ENCODE measurements around the gene CFAP54. TPM values are rescaled to one million over a fixed set of nuclear protein-coding genes. Genes with fewer than 3 reads are reported as not detected.

CFAP54 gene
- total and polyA plus RNA-seq, 2 of the 4 experiments (the other 2 are of a cell fraction) = 0.18 to 0.41 TPM

GRCh38 chr12:96677363-96677762, 188.0 kb downstream of the CFAP54 start:
- CTCF ChIA-PET = no interaction called here
- no peak for ATAC-seq (ENCODE audit: low read depth)

More at GRCh38 chr12:96677363-96677762, 188.0 kb downstream of the CFAP54 start:
- in situ Hi-C loops (cut with MboI; ENCODE audit: low sequenced_read_pairs) = no loop called here
- no TSS peak for BruUV-seq (replicated peaks)
- H4K91ac ChIP-seq (ENCODE audit: insufficient read depth, low read depth, low read length) = no peak overlapping the region
- POLR2A ChIA-PET (ENCODE audit: unreplicated experiment) = no interaction called here
- H3K27ac ChIP-seq (ENCODE audit: insufficient read depth, low read length) = no peak overlapping the region
- no peak overlapping the region for H3K9ac ChIP-seq (ENCODE audit: low read depth, low read length)
- H4K20me1 ChIP-seq (ENCODE audit: insufficient read depth, low read length) = no peaks in the 10 kb centered on the region
- H2BK20ac ChIP-seq (ENCODE audit: low read depth, low read length) = no peak overlapping the region
- no peak overlapping the region for H3K18ac ChIP-seq (ENCODE audit: low read depth, low read length)
- H3K4me3 ChIP-seq (ENCODE audit: insufficient read depth, low read depth, low read length) = no peak overlapping the region
- H3K4ac ChIP-seq (ENCODE audit: low read depth, low read length) = no peak overlapping the region
- no peak overlapping the region for H2AK9ac ChIP-seq (replicated peaks; ENCODE audit: low read depth, low read length, poor library complexity)
- intact Hi-C loops (cut with micrococcal nuclease) = no loop called here
- H3K23ac ChIP-seq (ENCODE audit: low read depth, low read length) = no peak overlapping the region
- H3K4me2 ChIP-seq (ENCODE audit: low read depth, low read length) = no peak overlapping the region
- H2BK120ac ChIP-seq (ENCODE audit: low read depth, low read length) = no peak overlapping the region
- H3K56ac ChIP-seq (ENCODE audit: extremely low read depth, insufficient read depth, low read length) = no peak overlapping the region
- no peak for TF ChIP-seq MAFK (IDR thresholded peaks at IDR 0.05; ENCODE audit: low read depth, low read length)
- no peak for TF ChIP-seq RAD21 (IDR thresholded peaks at IDR 0.05; ENCODE audit: low read length)
- TF ChIP-seq CEBPB (IDR thresholded peaks at IDR 0.05; ENCODE audit: low read depth, low read length) = no peak
- no peak for TF ChIP-seq POLR2A (IDR thresholded peaks at IDR 0.05; ENCODE audit: low read depth, low read length)
- TF ChIP-seq CTCF (conservative IDR thresholded peaks at IDR 0.05; ENCODE audit: low read depth, low read length) = no peak
- no peak for TF ChIP-seq FOS (IDR thresholded peaks at IDR 0.05; ENCODE audit: low read depth, low read length)
- no peak for TF ChIP-seq NFE2L2 (IDR thresholded peaks at IDR 0.05; ENCODE audit: low read depth, low read length)
- H3K14ac ChIP-seq (replicated peaks; ENCODE audit: low read depth, low read length) = no peak overlapping the region
- dilution Hi-C loops (cut with HindIII; ENCODE audit: low sequenced_read_pairs, unreplicated experiment) = no loop called here
- no peaks in the 10 kb centered on the region; the same call in 1 of the 2 replicates for H3K27me3 ChIP-seq (ENCODE audit: control insufficient read depth, insufficient read depth, low read length)
- H2AFZ ChIP-seq (replicated peaks; ENCODE audit: low read length, poor library complexity) = no peak overlapping the region
- H3K9me3 ChIP-seq (ENCODE audit: control insufficient read depth, insufficient read depth, low read length) = no peaks in the 10 kb centered on the region
- no peaks in the 10 kb centered on the region for H3K9me1 ChIP-seq (ENCODE audit: insufficient read depth, low read length)
- H2BK5ac ChIP-seq (ENCODE audit: low read depth, low read length, poor library complexity, severe bottlenecking) = no peak overlapping the region
- no peak for DNase-seq
- H3K79me1 ChIP-seq (ENCODE audit: low read depth in 1 of 2, low read length in 2 of 2) = no peaks in the 10 kb centered on the region
- H2BK15ac ChIP-seq (ENCODE audit: low read depth, low read length) = no peak overlapping the region
- 20% methylated on average over 1 of the region's 1 CpG; no CpG with 5 or more reads in 1 of the 2 experiments for WGBS, 2 experiments (ENCODE audit: extremely low coverage in 2 of 2, insufficient read length in 1 of 2)
- H4K5ac ChIP-seq (ENCODE audit: low read depth, low read length) = no peak overlapping the region
- no peaks in the 10 kb centered on the region for H3K4me1 ChIP-seq (ENCODE audit: control insufficient read depth, insufficient read depth, low read length)
- H3K36me3 ChIP-seq (ENCODE audit: control insufficient read depth, insufficient read depth, low read length) = no peaks in the 10 kb centered on the region
- H2AK5ac ChIP-seq (ENCODE audit: low read depth, low read length) = no peak overlapping the region
- no peak overlapping the region for H4K8ac ChIP-seq (ENCODE audit: low read depth in 2 of 2, low read length in 2 of 2)

All from IMR-90 (cell line).